HG03135 (cell line): Measurements from ENCODE around the gene RHOV.

Experiments
- ATAC-seq: cut with Tn5 transposase; IDR thresholded peaks from one replicate; pipeline ENCODE4 v1.9.1; 2021; ENCODE audit warnings: mild to moderate bottlenecking, moderate library complexity; ENCODE audit not compliant: unreplicated experiment

RHOV gene

GRCh38 chr15:40904552-40905201 is 30.6 kb upstream of the RHOV start:
- ATAC-seq = no peak

- ATAC-seq = no peak
These were observed 28.8 kb upstream of the RHOV start for GRCh38 chr15:40902605-40903561.

- no peak for ATAC-seq
These were observed 27.0 kb upstream of the RHOV start for GRCh38 chr15:40901053-40901443.

GRCh38 chr15:40900256-40901052 is 26.4 kb upstream of the RHOV start:
- ATAC-seq = no peak

- no peak for ATAC-seq
These were observed 25.6 kb upstream of the RHOV start for GRCh38 chr15:40899536-40900207.

- ATAC-seq = peak; percentile 46
These were observed 20.8 kb upstream of the RHOV start for GRCh38 chr15:40894681-40895448.

GRCh38 chr15:40893733-40894680 is 20.0 kb upstream of the RHOV start, which contains the start of gene VPS18:
VPS18 (plus strand) TSS chr15:40894450; CDS start chr15:40894769, 319 bp downstream.
- ATAC-seq = peak; percentile 79

GRCh38 chr15:40893019-40893670 is 19.1 kb upstream of the RHOV start:
- ATAC-seq = no peak

GRCh38 chr15:40892447-40893012 is 18.5 kb upstream of the RHOV start:
- no peak for ATAC-seq

GRCh38 chr15:40891810-40892446 is 17.9 kb upstream of the RHOV start:
- ATAC-seq = no peak

DNA sequence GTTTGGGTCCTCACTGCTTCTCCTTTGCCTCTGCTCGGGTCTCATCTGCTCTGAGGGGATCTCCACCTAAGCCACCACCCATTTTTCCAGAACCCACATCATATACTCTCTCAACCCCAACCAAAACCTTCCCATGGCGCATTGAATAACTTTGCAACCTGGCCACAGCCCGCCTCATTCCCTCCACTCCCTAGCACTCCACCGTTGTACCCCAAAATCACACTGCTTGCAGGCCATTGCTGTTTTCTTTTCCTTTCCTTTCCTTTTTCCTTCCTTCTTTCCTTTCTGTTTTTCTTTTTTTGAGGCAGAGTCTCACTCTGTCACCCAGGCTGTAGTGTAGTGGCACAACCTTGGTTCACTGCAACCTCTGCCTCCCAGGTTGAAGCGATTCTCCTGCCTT is 17.1 kb upstream of the RHOV start:
- no peak for ATAC-seq

- ATAC-seq = no peak
These were observed 15.1 kb upstream of the RHOV start for GRCh38 chr15:40889112-40889511.

- no peak for ATAC-seq
These were observed 12.6 kb upstream of the RHOV start for GRCh38 chr15:40886586-40886985.

GRCh38 chr15:40881351-40881750 is 7.3 kb upstream of the RHOV start:
- no peak for ATAC-seq

DNA sequence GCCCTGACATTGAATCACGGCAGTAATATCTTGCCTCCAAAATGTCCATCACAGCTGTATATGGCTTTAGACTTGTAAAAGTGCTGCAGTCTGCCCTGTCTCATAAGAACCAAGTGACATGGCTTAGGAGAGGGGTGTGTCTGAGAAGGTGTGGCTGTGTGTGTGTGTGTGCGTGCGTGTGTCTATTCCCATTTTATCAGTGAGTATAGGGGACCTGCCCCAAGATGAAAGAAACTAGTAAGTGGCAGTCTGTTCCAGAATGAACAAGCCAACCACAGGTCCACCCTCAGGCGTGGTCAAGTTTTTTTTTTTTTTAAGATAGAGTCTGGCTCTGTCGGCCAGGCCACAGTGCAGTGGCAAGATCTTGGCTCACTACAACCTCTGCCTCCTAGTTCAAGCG is 5.6 kb upstream of the RHOV start:
- no peak for ATAC-seq

DNA sequence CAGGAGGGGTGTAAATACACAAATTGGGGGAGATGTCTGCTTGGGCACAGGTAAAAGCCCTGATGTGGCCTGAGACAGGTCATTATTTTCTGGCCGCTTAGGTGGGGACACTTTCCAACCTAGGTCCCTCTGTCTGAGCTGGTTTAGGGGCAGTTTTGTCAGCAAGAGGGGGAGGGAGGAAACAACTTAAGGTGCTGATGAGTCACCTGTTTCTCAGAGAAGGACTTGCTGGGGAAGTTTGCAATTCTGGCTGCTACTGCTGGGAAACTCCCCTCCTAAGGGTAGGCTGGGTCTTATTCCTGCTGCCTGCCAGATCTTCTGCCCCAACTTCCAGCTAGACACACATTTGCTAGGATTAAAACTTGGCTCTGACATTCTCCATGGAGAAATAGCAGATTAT is 4.8 kb upstream of the RHOV start:
- ATAC-seq = no peak

GRCh38 chr15:40877694-40878093 is 3.7 kb upstream of the RHOV start:
- ATAC-seq = no peak
